B cell (primary cell): Measurements from ENCODE around the gene SIRPB1.

Experiments
- CTCF ChIP-seq: fragments of 200-600 bp; IDR thresholded peaks from one replicate; pipeline ENCODE4 v1.8.0; 2022; ENCODE audit warnings: antibody characterized with exemption, mild to moderate bottlenecking
- EZH2 ChIP-seq: IDR thresholded peaks from 2 replicates; pipeline ENCODE4 v1.6.1; 2012; ENCODE audit warnings: borderline replicate concordance, low read depth, mild to moderate bottlenecking, moderate library complexity, low read length; ENCODE audit not compliant: insufficient read depth, poor library complexity, severe bottlenecking

GRCh38 chr20:1629321-1629720 lies 9.5 kb upstream of the SIRPB1 start:
- TF ChIP-seq CTCF, result no peak
- TF ChIP-seq EZH2, result no peak
